Stimulated activated CD8-positive, alpha-beta memory T cell treated with anti-CD3 and anti-CD28 coated beads, Interleukin-2, amount 100 ng/mL, for 48 hours (primary cell): Measurements from ENCODE around the gene EPS8L1.
"Not testable (repeated sequence)": the region's sequence is repeated elsewhere in the genome, so short reads cannot be mapped to it uniquely, and the experiment has no call there.

Source experiments
- DNase-seq, 2 donors: peaks; one replicate each; pipeline ENCODE4 v3.0.0-alpha.2; 2020; ENCODE audit warnings: low read depth in 2 of 2

The EPS8L1 gene

GRCh38 chr19:55050749-55051532 is 24.7 kb upstream of the EPS8L1 start:
- DNase-seq = no peak

- DNase-seq = no peak
These were observed 21.9 kb upstream of the EPS8L1 start for GRCh38 chr19:55053735-55054134.

GRCh38 chr19:55056827-55057226 is 18.8 kb upstream of the EPS8L1 start:
- DNase-seq = no peak

GRCh38 chr19:55058781-55059610 is 16.7 kb upstream of the EPS8L1 start:
- DNase-seq = no peak

- not testable (repeated sequence) for DNase-seq
These were observed 15.4 kb upstream of the EPS8L1 start for GRCh38 chr19:55060287-55060686.

- peak; percentile 99 to 100 for DNase-seq
These were observed 12.8 kb upstream of the EPS8L1 start, which contains the start of gene RDH13 for GRCh38 chr19:55062735-55063491. TSS of gene RDH13 (minus strand) at chr19:55063148. CDS start at chr19:55063032, 116 bp downstream.

- DNase-seq = no peak
These were observed 12.2 kb upstream of the EPS8L1 start for GRCh38 chr19:55063492-55063843.

GRCh38 chr19:55065516-55065915 is 10.2 kb upstream of the EPS8L1 start:
- not testable (repeated sequence) for DNase-seq

- DNase-seq = no peak
These were observed 9.5 kb upstream of the EPS8L1 start for GRCh38 chr19:55066107-55066709.

GRCh38 chr19:55067869-55068268 is 7.8 kb upstream of the EPS8L1 start:
- no peak for DNase-seq

GRCh38 chr19:55068950-55069864 is 6.5 kb upstream of the EPS8L1 start:
- DNase-seq = no peak

GRCh38 chr19:55069865-55070197 is 5.8 kb upstream of the EPS8L1 start:
- no peak for DNase-seq

- DNase-seq = no peak
These were observed 5.1 kb upstream of the EPS8L1 start for GRCh38 chr19:55070466-55071128.

- DNase-seq = no peak
These were observed 4.6 kb upstream of the EPS8L1 start for GRCh38 chr19:55071129-55071502.

- DNase-seq = no peak
These were observed 3.8 kb upstream of the EPS8L1 start for GRCh38 chr19:55071913-55072312.

- DNase-seq = no peak
These were observed 652 bp downstream of the EPS8L1 start for GRCh38 chr19:55076321-55076720.

GRCh38 chr19:55077106-55077505 is 1.4 kb downstream of the EPS8L1 start:
- DNase-seq = no peak

- DNase-seq = no peak
These were observed 3.3 kb downstream of the EPS8L1 start for GRCh38 chr19:55078996-55079395.

GRCh38 chr19:55079400-55080038 is 3.9 kb downstream of the EPS8L1 start:
- no peak for DNase-seq
